Measurements from ENCODE around the gene EML6.

EML6 gene

GRCh38 chr2:54787270-54787669 is 63.8 kb downstream of the EML6 start:
- Histone ChIP-seq H3K79me2 (ENCODE audit: insufficient read depth, low read length) (no peaks in the 10 kb centered on the region), H3K36me3 (ENCODE audit: insufficient read depth, low read length) (no peaks in the 10 kb centered on the region), H3K4me2 (ENCODE audit: low read depth, low read length, poor library complexity, severe bottlenecking) (no peak overlapping the region), H3K9ac (ENCODE audit: low read depth, low read length, poor library complexity, severe bottlenecking) (no peak overlapping the region), H3K9me2 (replicated peaks; ENCODE audit: low read depth, low read length) (no peaks in the 10 kb centered on the region), H3K4me1 (ENCODE audit: insufficient read depth, low read length, poor library complexity, severe bottlenecking) (no peaks in the 10 kb centered on the region), H3K9me3 (ENCODE audit: insufficient read depth, low read depth, low read length) (no peaks in the 10 kb centered on the region), H4K20me1 (ENCODE audit: insufficient read depth, low read length, poor library complexity, severe bottlenecking) (no peaks in the 10 kb centered on the region), H3K4me3 (ENCODE audit: low read length, poor library complexity, severe bottlenecking) (no peak overlapping the region), H2AFZ (ENCODE audit: low read length) (no peak overlapping the region), H3K27me3 (ENCODE audit: insufficient read depth, low read length, poor library complexity, severe bottlenecking) (no peaks in the 10 kb centered on the region), H3F3A (ENCODE audit: low read depth) (no peaks in the 10 kb centered on the region)
- TF ChIP-seq EZH2phosphoT487 (IDR thresholded peaks at IDR 0.05; ENCODE audit: borderline replicate concordance) (no peak), CTCF (conservative IDR thresholded peaks at IDR 0.05; ENCODE audit: low read length) (no peak)

GRCh38 chr2:54787755-54788366 is 64.4 kb downstream of the EML6 start:
- Histone ChIP-seq H4K20me1 (ENCODE audit: insufficient read depth, low read length, poor library complexity, severe bottlenecking) (no peaks in the 10 kb centered on the region), H2AFZ (ENCODE audit: low read length) (no peak overlapping the region), H3K27me3 (ENCODE audit: insufficient read depth, low read length, poor library complexity, severe bottlenecking) (no peaks in the 10 kb centered on the region), H3K9me2 (replicated peaks; ENCODE audit: low read depth, low read length) (no peaks in the 10 kb centered on the region), H3F3A (ENCODE audit: low read depth) (no peaks in the 10 kb centered on the region), H3K4me1 (ENCODE audit: insufficient read depth, low read length, poor library complexity, severe bottlenecking) (no peaks in the 10 kb centered on the region), H3K79me2 (ENCODE audit: insufficient read depth, low read length) (no peaks in the 10 kb centered on the region), H3K4me3 (ENCODE audit: low read length, poor library complexity, severe bottlenecking) (no peak overlapping the region), H3K4me2 (ENCODE audit: low read depth, low read length, poor library complexity, severe bottlenecking) (no peak overlapping the region), H3K36me3 (ENCODE audit: insufficient read depth, low read length) (no peaks in the 10 kb centered on the region), H3K9me3 (ENCODE audit: insufficient read depth, low read depth, low read length) (no peaks in the 10 kb centered on the region), H3K9ac (ENCODE audit: low read depth, low read length, poor library complexity, severe bottlenecking) (no peak overlapping the region)
- no peak for TF ChIP-seq EZH2phosphoT487 (IDR thresholded peaks at IDR 0.05; ENCODE audit: borderline replicate concordance)

GRCh38 chr2:54789878-54790277 is 66.4 kb downstream of the EML6 start:
- no peaks in the 10 kb centered on the region for H3K4me1 ChIP-seq (ENCODE audit: insufficient read depth, low read length, poor library complexity, severe bottlenecking)
- TF ChIP-seq CTCF (conservative IDR thresholded peaks at IDR 0.05; ENCODE audit: low read length) = no peak
- no peak for TF ChIP-seq EZH2phosphoT487 (IDR thresholded peaks at IDR 0.05; ENCODE audit: borderline replicate concordance)
- H3K79me2 ChIP-seq (ENCODE audit: insufficient read depth, low read length) = no peaks in the 10 kb centered on the region
- H3K36me3 ChIP-seq (ENCODE audit: insufficient read depth, low read length) = no peaks in the 10 kb centered on the region
- no peak overlapping the region for H3K4me2 ChIP-seq (ENCODE audit: low read depth, low read length, poor library complexity, severe bottlenecking)
- no peak overlapping the region for H3K4me3 ChIP-seq (ENCODE audit: low read length, poor library complexity, severe bottlenecking)
- no peaks in the 10 kb centered on the region for H4K20me1 ChIP-seq (ENCODE audit: insufficient read depth, low read length, poor library complexity, severe bottlenecking)
- no peak overlapping the region for H3K9ac ChIP-seq (ENCODE audit: low read depth, low read length, poor library complexity, severe bottlenecking)
- no peaks in the 10 kb centered on the region for H3F3A ChIP-seq (ENCODE audit: low read depth)
- H3K9me3 ChIP-seq (ENCODE audit: insufficient read depth, low read depth, low read length) = no peaks in the 10 kb centered on the region
- H2AFZ ChIP-seq (ENCODE audit: low read length) = no peak overlapping the region
- H3K9me2 ChIP-seq (replicated peaks; ENCODE audit: low read depth, low read length) = no peaks in the 10 kb centered on the region
- no peaks in the 10 kb centered on the region for H3K27me3 ChIP-seq (ENCODE audit: insufficient read depth, low read length, poor library complexity, severe bottlenecking)

GRCh38 chr2:54791831-54792230 is 68.4 kb downstream of the EML6 start:
- no peaks in the 10 kb centered on the region for H3K9me2 ChIP-seq (replicated peaks; ENCODE audit: low read depth, low read length)
- H2AFZ ChIP-seq (ENCODE audit: low read length) = no peak overlapping the region
- H3K79me2 ChIP-seq (ENCODE audit: insufficient read depth, low read length) = no peaks in the 10 kb centered on the region
- H3K4me3 ChIP-seq (ENCODE audit: low read length, poor library complexity, severe bottlenecking) = no peak overlapping the region
- no peak for TF ChIP-seq CTCF (conservative IDR thresholded peaks at IDR 0.05; ENCODE audit: low read length)
- no peak for TF ChIP-seq EZH2phosphoT487 (IDR thresholded peaks at IDR 0.05; ENCODE audit: borderline replicate concordance)
- no peaks in the 10 kb centered on the region for H3K4me1 ChIP-seq (ENCODE audit: insufficient read depth, low read length, poor library complexity, severe bottlenecking)
- no peaks in the 10 kb centered on the region for H4K20me1 ChIP-seq (ENCODE audit: insufficient read depth, low read length, poor library complexity, severe bottlenecking)
- no peaks in the 10 kb centered on the region for H3K9me3 ChIP-seq (ENCODE audit: insufficient read depth, low read depth, low read length)
- H3K9ac ChIP-seq (ENCODE audit: low read depth, low read length, poor library complexity, severe bottlenecking) = no peak overlapping the region
- no peaks in the 10 kb centered on the region for H3K36me3 ChIP-seq (ENCODE audit: insufficient read depth, low read length)
- H3F3A ChIP-seq (ENCODE audit: low read depth) = no peaks in the 10 kb centered on the region
- H3K4me2 ChIP-seq (ENCODE audit: low read depth, low read length, poor library complexity, severe bottlenecking) = no peak overlapping the region
- H3K27me3 ChIP-seq (ENCODE audit: insufficient read depth, low read length, poor library complexity, severe bottlenecking) = no peaks in the 10 kb centered on the region
